Activated CD8-positive, alpha-beta memory T cell treated with anti-CD3 and anti-CD28 coated beads, Interleukin-2, amount 50 U/mL, for 4 hours (primary cell): ENCODE data around the gene IARS1.

ENCODE experiments used
- DNase-seq: peaks from one replicate; pipeline ENCODE4 v3.0.0-alpha.2; 2020

The IARS1 gene

DNA sequence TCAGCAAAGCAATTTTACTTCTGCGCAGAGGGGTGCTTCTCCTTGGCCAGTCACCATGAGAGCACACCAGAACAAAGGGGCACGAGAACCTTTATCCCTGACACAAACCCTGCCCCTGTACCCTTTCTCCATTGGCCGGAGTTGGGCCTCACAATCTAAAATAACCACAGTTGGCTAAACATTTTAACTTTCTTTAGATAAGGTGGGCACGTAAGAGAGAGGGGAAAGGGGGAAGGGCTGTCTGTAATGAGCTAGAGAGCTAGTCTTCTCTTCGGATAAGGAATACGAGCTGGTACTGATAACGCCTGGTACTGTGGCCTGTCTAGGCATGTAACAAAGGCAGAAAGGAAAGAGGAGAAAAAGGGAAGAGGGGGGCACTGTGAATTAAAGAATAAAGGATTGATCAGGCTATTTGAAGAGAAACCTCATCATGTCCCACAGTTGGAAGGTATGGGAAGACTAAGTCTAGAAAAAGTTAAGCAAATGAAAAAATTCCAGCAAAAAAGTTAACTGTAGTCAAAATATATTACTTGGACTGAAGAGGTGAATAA, 1.8 kb upstream of the IARS1 start:
- DNase-seq = no peak

DNA sequence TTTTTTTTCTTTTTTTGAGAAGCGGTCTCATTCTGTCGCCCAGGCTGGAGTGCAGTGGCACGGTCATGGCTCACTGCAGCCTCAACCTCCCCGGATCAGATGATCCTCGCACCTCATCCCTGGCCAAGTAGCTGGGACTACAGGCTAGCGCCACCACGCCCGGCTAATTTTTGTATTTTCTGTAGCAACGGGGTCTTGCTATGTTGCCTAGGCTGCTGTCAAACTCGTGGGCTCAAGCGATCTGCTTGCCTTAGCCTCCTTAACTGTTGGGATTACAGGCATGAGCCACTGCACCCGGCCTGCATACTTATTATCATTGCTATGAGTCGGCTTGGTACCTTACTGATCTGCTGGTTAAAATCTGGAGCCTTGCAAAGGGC, 790 bp upstream of the IARS1 start:
- DNase-seq = no peak

- DNase-seq = no peak
Observed at GRCh38 chr9:92293075-92293354, 482 bp downstream of the IARS1 start.

DNA sequence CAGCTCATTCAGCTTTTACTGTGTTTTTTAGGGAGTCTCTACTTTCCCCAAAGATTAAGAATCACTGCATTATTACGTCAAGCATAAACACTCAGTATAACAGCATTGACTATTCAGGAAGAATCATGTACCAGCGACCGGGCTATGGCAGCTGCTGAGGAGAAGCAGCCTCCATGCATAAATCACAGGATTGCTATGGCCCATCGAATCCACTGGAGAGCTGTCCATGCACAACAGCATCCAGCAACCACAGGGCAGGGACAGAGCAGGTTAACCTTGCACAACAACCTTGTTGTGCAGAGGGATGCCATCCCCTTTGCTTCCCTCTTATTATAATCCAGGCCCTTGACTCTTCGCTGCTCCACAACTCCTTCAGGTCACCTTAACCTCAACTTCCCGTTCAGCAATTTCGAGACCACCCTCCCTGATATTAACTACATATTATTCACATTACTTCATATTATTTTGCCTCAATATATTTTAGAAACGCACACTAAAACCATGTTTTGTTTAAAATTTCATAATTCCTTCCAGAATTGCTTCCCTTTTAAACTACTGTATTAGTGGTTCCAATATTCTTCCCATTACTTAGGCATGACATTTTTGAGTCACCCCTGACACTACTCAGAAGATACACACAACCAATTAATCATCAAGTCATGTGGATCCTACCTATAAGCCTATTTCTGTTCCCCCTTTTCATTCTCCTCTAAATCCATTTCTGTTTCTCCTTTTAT, 991 bp downstream of the IARS1 start:
- no peak for DNase-seq

- no peak for DNase-seq
Observed at GRCh38 chr9:92291577-92291976, 1.9 kb downstream of the IARS1 start.

GRCh38 chr9:92290785-92291429, 2.6 kb downstream of the IARS1 start:
- DNase-seq = no peak

GRCh38 chr9:92289708-92290390, 3.6 kb downstream of the IARS1 start:
- DNase-seq = no peak

GRCh38 chr9:92279302-92279701, 14.2 kb downstream of the IARS1 start:
- DNase-seq = no peak

DNA sequence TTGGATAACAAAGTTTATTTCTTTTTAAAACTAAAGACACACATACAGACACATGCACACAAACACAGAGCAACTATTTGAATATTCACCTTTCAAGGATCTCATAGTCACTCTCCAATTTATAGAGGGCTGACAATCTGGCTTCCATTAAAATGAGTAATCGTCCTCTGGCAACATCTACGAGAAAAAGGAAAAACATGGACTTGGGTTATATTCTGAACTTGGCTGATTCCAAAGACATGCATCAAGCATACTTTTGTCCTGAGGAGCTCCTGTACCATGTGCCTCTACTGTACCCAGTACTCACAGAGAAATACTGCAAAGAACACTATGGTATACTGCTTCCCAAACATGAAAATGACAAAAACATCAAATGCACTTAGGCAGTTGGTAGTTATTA, 15.4 kb downstream of the IARS1 start:
- DNase-seq = no peak

GRCh38 chr9:92276331-92277032, 17.0 kb downstream of the IARS1 start:
- no peak for DNase-seq

- no peak for DNase-seq
Observed at GRCh38 chr9:92275541-92275940, 18.0 kb downstream of the IARS1 start.

GRCh38 chr9:92270511-92270910, 23.0 kb downstream of the IARS1 start:
- no peak for DNase-seq

DNA sequence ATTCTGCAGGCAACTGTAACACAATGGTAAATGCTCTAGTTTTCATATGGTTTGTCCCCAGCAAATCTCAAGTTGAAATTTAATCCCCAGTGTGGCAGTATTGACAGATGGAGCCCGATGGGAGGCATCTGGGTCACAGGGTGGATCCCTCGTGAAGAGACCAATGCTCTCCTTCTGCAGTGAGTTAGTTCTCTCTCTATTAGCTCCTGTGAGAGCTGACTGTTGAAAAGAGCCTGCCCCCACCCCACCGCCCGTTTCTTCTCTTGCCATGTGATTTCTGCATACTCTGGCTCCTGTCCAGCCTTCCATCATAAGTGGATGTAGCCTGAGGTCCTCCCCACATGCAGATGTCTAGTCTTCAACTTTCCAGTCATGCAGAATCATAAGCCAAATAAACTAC, 27.0 kb downstream of the IARS1 start:
- no peak for DNase-seq

DNA sequence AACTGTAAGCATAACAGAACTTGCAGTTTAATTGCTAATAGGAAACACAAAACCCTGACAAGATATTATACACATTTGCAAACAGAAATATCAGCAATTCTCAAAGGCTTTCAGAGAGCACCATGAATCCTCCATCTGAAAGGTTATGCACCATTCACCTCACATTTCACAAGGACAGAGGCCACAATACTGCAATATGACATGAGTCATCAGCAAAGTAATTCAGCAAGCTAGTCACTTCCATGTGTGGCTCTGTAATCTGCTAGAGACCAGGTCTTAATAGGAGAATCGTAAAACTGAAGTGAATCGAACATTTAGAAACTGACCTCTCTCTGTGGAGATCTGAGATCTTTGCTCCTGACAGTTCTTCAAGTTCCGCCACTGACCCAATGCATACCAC, 28.3 kb downstream of the IARS1 start:
- no peak for DNase-seq

GRCh38 chr9:92263131-92263530, 30.4 kb downstream of the IARS1 start:
- no peak for DNase-seq

- no peak for DNase-seq
Observed at GRCh38 chr9:92257327-92257726, 36.2 kb downstream of the IARS1 start.

DNA sequence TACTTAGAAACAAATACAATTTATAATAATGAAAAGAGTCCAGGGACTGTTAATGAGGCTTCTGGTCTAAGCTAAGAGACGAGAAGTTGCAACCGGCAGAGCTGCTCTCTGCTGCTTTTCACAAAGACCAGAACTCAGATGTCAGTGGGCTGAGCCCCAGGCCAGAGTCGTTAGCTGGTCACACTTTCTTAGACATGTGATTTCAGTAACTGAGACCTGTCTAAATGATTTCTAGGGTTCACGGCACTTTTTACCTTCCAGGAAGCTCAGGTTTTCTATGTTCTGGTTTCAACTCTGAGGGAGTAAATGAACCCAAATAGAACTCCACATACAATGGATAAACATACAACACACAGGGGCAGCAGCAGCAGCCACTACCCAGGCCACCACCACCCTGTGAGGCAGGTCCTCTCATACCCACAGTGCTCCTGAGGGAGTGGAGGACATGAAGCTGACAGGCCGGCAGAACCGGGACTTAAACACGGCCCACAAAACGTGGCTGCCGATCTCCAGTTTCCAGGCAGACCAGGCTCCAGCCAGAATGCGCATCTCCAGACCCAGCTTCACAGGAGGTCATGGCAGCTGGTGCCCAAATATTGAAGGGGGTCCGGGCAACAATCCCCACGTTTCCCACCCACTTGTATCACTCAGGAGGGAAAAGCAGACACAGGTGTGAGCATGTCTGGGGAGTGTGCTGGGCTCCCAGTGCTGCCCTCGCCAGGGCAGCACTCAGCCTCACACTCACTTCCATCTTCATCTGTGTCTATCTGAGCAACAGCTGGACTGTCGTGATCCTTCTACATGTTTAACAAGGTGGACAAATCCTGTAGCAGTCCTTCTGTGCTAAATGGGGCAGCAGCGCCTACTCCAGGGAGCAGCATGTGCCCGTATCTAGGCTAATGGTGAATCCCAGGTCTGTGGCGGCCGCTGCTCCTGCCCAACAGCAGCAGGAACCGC, 38.8 kb downstream of the IARS1 start:
- no peak for DNase-seq

- no peak for DNase-seq
Observed at GRCh38 chr9:92253656-92254055, 39.8 kb downstream of the IARS1 start.

- no peak for DNase-seq
Observed at GRCh38 chr9:92247981-92248380, 45.5 kb downstream of the IARS1 start.

DNA sequence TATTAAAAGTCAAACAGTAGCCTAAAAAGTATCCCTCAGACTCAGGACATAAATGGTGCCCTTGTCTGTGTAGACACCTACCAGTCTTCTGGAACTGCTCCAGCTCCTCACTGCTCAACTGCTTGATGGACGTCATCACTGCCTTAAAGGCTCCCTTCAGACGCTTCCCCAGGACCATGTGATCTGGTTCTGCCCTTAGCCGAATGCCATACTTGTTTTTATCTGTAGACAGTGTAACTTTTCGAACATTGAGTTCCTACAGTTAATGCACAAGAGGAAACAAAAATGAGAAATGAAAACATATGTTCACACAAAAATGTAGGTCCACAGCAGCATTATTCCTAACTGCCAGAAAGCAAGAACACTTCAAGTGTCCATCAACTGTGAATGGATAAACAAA, 46.2 kb downstream of the IARS1 start:
- no peak for DNase-seq

DNA sequence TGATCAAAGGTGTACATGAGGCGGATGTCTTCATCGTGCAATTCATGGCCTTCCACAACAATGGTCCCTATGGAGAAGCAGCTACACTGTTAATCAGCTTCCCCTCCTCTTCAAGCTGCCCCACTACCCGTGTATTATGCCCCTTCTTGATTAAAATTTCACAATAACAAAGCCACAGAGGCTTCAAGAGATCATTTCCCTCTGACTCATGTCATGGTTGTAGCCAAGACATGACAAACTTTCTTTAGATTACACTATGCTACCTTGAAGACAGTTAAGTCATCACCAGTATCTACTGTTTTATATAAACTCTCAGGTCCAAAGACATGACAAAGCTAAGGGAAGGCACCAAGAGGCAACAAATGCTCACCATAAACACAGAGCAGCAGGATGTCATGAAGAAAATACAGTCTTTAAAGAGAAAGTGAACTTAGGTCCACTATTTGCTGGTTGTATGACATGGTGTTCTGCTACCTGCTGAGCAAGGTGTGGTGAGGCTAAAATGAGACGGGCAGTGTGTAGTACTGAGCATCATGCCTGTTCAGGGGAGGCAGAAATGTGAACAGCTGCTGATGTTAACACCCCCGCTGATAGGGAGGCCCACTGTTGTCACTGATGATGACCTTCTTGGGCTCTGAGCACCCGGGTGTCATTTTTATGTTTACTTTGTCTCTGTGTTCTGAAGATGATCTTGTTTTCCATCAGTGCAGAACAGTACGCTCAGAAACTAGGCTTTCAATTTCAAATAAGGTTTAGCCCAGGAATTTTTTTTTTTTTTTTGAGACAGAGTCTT, 48.3 kb downstream of the IARS1 start:
- no peak for DNase-seq
